Ammon's horn (tissue), 1 donor: ENCODE results near the gene SLCO4C1.

ENCODE experiments used
- DNase-seq: peaks from one replicate; pipeline ENCODE4 v3.0.0-alpha.2; 2016; ENCODE audit warnings: low spot score

Gene SLCO4C1

GRCh38 chr5:102270036-102270435, 26.0 kb downstream of the SLCO4C1 start:
- DNase-seq = no peak

GRCh38 chr5:102262688-102263087, 33.4 kb downstream of the SLCO4C1 start:
- no peak for DNase-seq

- no peak for DNase-seq
These were observed 46.7 kb downstream of the SLCO4C1 start for GRCh38 chr5:102249381-102249780.

GRCh38 chr5:102243213-102243612, 52.9 kb downstream of the SLCO4C1 start:
- no peak for DNase-seq

- no peak for DNase-seq
These were observed 54.2 kb downstream of the SLCO4C1 start for GRCh38 chr5:102241809-102242421.

GRCh38 chr5:102231693-102232619, 64.1 kb downstream of the SLCO4C1 start:
- DNase-seq = no peak

GRCh38 chr5:102229685-102230084, 66.4 kb downstream of the SLCO4C1 start:
- no peak for DNase-seq

- no peak for DNase-seq
These were observed 69.8 kb downstream of the SLCO4C1 start for GRCh38 chr5:102226321-102226720.

- DNase-seq = no peak
These were observed 72.3 kb downstream of the SLCO4C1 start for GRCh38 chr5:102223542-102224477.

- no peak for DNase-seq
These were observed 73.3 kb downstream of the SLCO4C1 start for GRCh38 chr5:102222772-102223171.

GRCh38 chr5:102221949-102222348, 74.1 kb downstream of the SLCO4C1 start:
- no peak for DNase-seq

GRCh38 chr5:102218159-102218558, 77.9 kb downstream of the SLCO4C1 start:
- DNase-seq = peak; percentile 2

- no peak for DNase-seq
These were observed 79.4 kb downstream of the SLCO4C1 start for GRCh38 chr5:102216678-102217077.

GRCh38 chr5:102211165-102211564, 84.9 kb downstream of the SLCO4C1 start:
- no peak for DNase-seq

- DNase-seq = no peak
These were observed 95.2 kb downstream of the SLCO4C1 start for GRCh38 chr5:102200861-102201260.

GRCh38 chr5:102196481-102196880, 99.6 kb downstream of the SLCO4C1 start:
- DNase-seq = no peak
